ENCODE data around the gene VMP1. TPM values are rescaled to one million over a fixed set of nuclear protein-coding genes. Genes with fewer than 3 reads are reported as not detected.

Gene VMP1
- total and polyA plus RNA-seq, 2 donors from 2014 or later, result 96.4 to 338 TPM

DNA sequence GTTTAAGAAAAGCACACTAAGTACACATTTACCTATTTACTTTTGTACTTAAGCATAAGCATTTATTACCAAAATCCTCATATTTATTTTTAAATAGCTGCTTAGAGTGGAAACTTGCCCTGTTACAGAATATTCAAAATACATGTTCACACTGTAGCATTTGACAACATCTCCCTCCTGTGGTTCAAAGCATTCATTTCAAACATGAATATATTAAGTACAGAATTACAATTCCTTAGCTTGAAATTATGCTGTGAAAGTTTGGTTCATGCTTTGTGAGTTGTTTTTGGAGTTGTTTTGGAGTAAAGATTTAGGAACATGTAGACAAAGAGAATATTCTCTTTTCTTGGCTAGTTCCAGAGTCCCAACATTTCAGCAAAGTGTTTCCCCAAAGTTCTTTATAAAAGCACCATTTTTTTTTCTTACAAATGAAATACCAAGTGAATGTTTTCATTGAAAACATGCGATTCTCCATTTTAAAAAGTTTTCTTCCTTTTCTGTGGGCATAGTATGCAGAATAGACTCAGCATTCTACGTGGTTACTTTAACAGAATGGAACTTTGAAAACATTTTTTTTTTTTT lies 152.1 kb downstream of the VMP1 start:
- FAIRE-seq, result peak; percentile 79
- Histone ChIP-seq H3K9ac (ENCODE audit: low read length in 3 of 3) (no peak overlapping the region), H3K27ac (ENCODE audit: low read depth in 2 of 2, low read length in 2 of 2) (no peak overlapping the region), H3K4me3 (ENCODE audit: low read length in 3 of 3) (peak overlapping the region in 1 of 3 donors; percentile 29), H3K27me3 (ENCODE audit: control insufficient read depth, insufficient read depth, low read length) (no peaks in the 10 kb centered on the region), H3K4me1 (ENCODE audit: control insufficient read depth in 2 of 3, insufficient read depth in 2 of 3, low read depth in 1 of 3, low read length in 3 of 3) (no peaks in the 10 kb centered on the region), H3K9me3 (ENCODE audit: control insufficient read depth in 2 of 3, insufficient read depth in 1 of 3, low read length in 3 of 3) (no peaks in the 10 kb centered on the region), H3K36me3 (ENCODE audit: control insufficient read depth in 2 of 3, insufficient read depth in 3 of 3, low read length in 3 of 3) (peaks cover 0 to 2% (median 0%) of the 10 kb centered on the region in 3 donors)
- peak in 1 of 5 donors; percentile 81 for DNase-seq
- TF ChIP-seq, protein P1, sequence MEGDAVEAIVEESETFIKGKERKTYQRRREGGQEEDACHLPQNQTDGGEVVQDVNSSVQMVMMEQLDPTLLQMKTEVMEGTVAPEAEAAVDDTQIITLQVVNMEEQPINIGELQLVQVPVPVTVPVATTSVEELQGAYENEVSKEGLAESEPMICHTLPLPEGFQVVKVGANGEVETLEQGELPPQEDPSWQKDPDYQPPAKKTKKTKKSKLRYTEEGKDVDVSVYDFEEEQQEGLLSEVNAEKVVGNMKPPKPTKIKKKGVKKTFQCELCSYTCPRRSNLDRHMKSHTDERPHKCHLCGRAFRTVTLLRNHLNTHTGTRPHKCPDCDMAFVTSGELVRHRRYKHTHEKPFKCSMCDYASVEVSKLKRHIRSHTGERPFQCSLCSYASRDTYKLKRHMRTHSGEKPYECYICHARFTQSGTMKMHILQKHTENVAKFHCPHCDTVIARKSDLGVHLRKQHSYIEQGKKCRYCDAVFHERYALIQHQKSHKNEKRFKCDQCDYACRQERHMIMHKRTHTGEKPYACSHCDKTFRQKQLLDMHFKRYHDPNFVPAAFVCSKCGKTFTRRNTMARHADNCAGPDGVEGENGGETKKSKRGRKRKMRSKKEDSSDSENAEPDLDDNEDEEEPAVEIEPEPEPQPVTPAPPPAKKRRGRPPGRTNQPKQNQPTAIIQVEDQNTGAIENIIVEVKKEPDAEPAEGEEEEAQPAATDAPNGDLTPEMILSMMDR (IDR thresholded peaks at IDR 0.05; ENCODE audit: borderline replicate concordance, extremely low read depth, insufficient read depth), result peak; percentile 55
- intact Hi-C loops (cut with DNase I), result no loop called here

DNA sequence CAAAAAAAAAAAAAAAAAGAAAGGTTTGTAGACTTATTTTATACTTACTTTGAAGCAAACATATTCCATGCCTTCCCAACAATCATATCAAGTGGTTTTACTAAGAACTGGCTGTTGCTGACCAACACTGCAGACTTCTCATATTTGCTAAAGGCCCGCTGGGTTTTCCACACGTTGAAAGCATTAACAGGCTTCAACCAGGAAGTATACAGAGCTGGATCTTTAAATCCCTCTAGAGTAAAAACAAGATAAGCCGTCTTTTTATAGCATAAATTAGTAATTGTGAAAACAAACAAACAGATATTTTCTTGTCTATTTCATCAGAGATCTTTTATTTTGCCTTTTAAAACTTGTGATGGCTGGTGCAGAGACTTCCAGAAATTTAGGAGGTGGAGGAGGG lies 156.2 kb downstream of the VMP1 start:
- H3K27ac ChIP-seq (ENCODE audit: low read depth in 2 of 2, low read length in 2 of 2), result no peak overlapping the region
- intact Hi-C loops (cut with DNase I), result no loop called here
- FAIRE-seq, result no peak

DNA sequence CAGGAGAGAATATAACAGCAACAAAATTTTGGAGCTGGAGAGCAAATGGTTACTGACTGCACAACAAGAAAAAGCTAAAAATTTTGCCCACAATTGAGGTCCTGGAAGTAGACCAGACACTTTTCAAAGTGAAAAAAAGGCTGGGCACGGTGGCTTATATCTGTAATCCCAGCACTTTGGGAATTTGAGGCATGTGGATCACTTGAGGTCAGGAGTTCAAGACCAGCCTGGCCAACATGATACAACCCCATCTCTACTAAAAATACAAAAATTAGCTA lies 162.4 kb downstream of the VMP1 start:
- no peaks in the 10 kb centered on the region for H3K9me3 ChIP-seq (ENCODE audit: control insufficient read depth in 2 of 3, insufficient read depth in 1 of 3, low read length in 3 of 3)
- H3K9ac ChIP-seq (ENCODE audit: low read length in 3 of 3), result no peak overlapping the region
- H3K4me1 ChIP-seq (ENCODE audit: control insufficient read depth in 2 of 3, insufficient read depth in 2 of 3, low read depth in 1 of 3, low read length in 3 of 3), result no peaks in the 10 kb centered on the region
- DNase-seq (no peak), FAIRE-seq (no peak)
- TF ChIP-seq, protein P1 (IDR thresholded peaks at IDR 0.05; ENCODE audit: borderline replicate concordance, extremely low read depth, insufficient read depth), result no peak
- H3K36me3 ChIP-seq (ENCODE audit: control insufficient read depth in 2 of 3, insufficient read depth in 3 of 3, low read length in 3 of 3), result no peaks in the 10 kb centered on the region
- intact Hi-C loops (cut with DNase I), result no loop called here
- H3K27ac ChIP-seq (ENCODE audit: low read depth in 2 of 2, low read length in 2 of 2), result peak overlapping the region in 1 of 2 donors; percentile 3
- no peaks in the 10 kb centered on the region for H3K27me3 ChIP-seq (ENCODE audit: control insufficient read depth, insufficient read depth, low read length)
- no peak overlapping the region for H3K4me3 ChIP-seq (ENCODE audit: low read length in 3 of 3)

More for the DNA sequence above, 156.2 kb downstream of the VMP1 start:
- no peak overlapping the region for H3K4me3 ChIP-seq (ENCODE audit: low read length in 3 of 3)
- TF ChIP-seq, protein P1 (IDR thresholded peaks at IDR 0.05; ENCODE audit: borderline replicate concordance, extremely low read depth, insufficient read depth), result no peak
- no peak overlapping the region for H3K9ac ChIP-seq (ENCODE audit: low read length in 3 of 3)
- no peak for DNase-seq
- H3K27me3 ChIP-seq (ENCODE audit: control insufficient read depth, insufficient read depth, low read length), result no peaks in the 10 kb centered on the region
- peaks cover 0 to 2% (median 0%) of the 10 kb centered on the region in 3 donors for H3K36me3 ChIP-seq (ENCODE audit: control insufficient read depth in 2 of 3, insufficient read depth in 3 of 3, low read length in 3 of 3)
- H3K4me1 ChIP-seq (ENCODE audit: control insufficient read depth in 2 of 3, insufficient read depth in 2 of 3, low read depth in 1 of 3, low read length in 3 of 3), result no peaks in the 10 kb centered on the region
- H3K9me3 ChIP-seq (ENCODE audit: control insufficient read depth in 2 of 3, insufficient read depth in 1 of 3, low read length in 3 of 3), result no peaks in the 10 kb centered on the region

DNA sequence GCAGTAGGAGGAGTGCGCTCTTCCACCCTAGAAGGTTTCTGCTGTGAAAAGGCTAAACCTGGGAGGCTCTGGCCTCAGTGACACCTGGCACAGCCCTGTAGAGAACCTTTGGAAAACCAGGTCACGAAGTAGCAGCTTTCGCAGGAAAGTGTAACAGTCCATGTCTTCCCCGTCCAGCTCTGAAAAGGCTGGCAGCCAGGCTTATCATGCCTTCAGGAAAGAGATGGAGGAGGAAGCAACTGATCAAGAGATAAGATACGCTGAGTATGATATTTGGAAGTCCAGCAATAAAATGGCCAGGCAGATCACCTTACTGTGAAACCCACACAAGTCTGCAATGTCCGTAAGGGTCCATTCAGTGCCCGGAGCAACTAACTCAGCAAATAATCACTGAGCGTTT lies 163.0 kb downstream of the VMP1 start:
- no peak overlapping the region for H3K9ac ChIP-seq (ENCODE audit: low read length in 3 of 3)
- H3K4me1 ChIP-seq (ENCODE audit: control insufficient read depth in 2 of 3, insufficient read depth in 2 of 3, low read depth in 1 of 3, low read length in 3 of 3), result no peaks in the 10 kb centered on the region
- no peaks in the 10 kb centered on the region for H3K27me3 ChIP-seq (ENCODE audit: control insufficient read depth, insufficient read depth, low read length)
- DNase-seq, result no peak
- intact Hi-C loops (cut with DNase I), result no loop called here
- no peak overlapping the region for H3K4me3 ChIP-seq (ENCODE audit: low read length in 3 of 3)
- TF ChIP-seq, protein P1 (IDR thresholded peaks at IDR 0.05; ENCODE audit: borderline replicate concordance, extremely low read depth, insufficient read depth), result no peak
- FAIRE-seq, result no peak
- no peaks in the 10 kb centered on the region for H3K9me3 ChIP-seq (ENCODE audit: control insufficient read depth in 2 of 3, insufficient read depth in 1 of 3, low read length in 3 of 3)
- H3K36me3 ChIP-seq (ENCODE audit: control insufficient read depth in 2 of 3, insufficient read depth in 3 of 3, low read length in 3 of 3), result no peaks in the 10 kb centered on the region
- no peak overlapping the region for H3K27ac ChIP-seq (ENCODE audit: low read depth in 2 of 2, low read length in 2 of 2)

Measured in kidney (tissue), 14 donors.